ENCODE results near the gene GABRA1.

The GABRA1 gene

GRCh38 chr5:161847941-161848391 lies at the start of gene GABRA1:
TSS of gene GABRA1 (plus strand) at chr5:161848120. CDS start at chr5:161850811, 2,691 bp downstream.
- no peak for FAIRE-seq

DNA sequence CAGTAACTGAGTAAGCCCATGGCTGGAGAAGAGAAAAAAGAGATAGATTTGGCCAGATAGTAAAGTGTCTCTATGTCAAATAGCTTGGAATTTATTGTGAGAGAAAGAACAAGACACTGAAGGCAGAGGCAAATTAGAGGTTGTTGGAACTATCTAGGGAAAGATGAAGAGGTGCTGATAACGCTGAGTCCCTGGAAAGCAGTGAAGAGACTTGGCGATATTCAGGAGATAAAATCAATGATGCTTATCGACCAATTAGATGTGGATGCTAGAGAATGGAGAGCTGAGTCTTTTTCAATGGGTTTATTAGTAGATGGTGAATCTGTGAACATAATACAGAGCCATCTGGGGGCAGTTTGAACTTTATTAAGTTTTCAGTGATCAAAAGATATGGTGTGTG lies 48.6 kb upstream of the GABRA1 start:
- FAIRE-seq: no peak

GRCh38 chr5:161804263-161804662 lies 43.7 kb upstream of the GABRA1 start:
- no peak for FAIRE-seq

GRCh38 chr5:161846746-161847145 lies 1.2 kb upstream of the GABRA1 start:
- FAIRE-seq: no peak

DNA sequence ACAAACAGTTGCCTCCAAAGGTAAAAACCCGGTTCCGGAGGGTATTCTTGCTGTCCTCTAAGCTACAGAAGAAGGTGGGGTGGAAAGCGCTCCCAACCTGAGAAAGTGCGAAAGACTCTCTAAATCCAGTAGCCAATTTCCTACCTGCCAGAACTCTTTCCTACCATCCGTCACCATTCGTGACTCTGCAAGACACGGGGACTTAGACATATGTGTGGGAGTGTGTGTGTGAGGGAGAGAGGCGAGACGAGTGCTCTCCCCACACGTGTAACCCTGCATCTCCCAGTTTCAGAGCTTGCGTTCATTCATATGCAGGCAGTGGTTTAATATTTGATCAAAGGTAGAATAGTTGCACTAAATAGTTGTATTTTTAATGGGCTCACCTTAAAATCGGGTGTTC lies 473 bp upstream of the GABRA1 start:
- FAIRE-seq: no peak

DNA sequence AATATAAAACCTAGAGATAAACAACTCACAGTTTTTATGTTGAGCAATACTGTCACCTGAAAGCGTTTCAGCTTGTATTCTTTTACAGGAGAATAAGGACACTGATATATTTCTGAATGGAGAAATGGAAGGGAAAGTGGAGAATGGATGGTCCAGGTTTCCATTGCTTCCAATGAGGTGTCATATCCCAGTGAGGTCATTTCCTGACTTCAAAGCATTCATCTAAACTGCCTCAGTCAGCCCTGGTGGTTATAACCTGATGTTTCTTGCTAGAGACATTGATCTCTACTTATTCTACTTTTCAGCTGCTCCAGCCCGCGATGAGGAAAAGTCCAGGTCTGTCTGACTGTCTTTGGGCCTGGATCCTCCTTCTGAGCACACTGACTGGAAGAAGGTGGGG lies 2.6 kb downstream of the GABRA1 start:
- FAIRE-seq: no peak

DNA sequence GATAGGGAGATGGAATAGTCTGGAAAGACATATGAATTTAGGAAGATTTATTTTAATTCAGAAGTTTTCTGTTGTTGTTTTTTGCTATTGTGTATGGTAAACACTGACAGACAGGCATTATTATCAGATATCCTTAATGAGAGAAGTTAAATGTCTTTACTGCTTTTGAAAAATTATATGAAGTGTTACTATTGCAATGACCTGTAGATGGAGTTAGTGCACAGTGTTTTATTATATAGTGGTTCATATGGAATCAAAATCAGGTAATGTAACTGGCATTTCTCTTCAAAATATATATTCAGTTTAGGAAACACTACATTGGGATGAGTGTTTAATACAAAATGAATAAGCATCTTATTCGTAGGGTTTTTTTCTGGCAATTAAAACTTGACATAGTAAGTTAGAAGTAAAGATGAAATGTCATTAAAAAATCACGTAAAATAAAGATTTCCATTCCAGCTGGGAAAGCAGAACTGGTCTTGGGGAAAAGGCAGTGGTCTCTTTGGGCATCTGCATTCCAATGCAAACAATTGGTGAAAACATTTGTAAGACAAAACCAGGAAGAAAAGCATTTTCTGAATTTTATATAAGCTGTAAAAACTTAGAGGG lies 3.9 kb downstream of the GABRA1 start:
- FAIRE-seq: peak; percentile 62

DNA sequence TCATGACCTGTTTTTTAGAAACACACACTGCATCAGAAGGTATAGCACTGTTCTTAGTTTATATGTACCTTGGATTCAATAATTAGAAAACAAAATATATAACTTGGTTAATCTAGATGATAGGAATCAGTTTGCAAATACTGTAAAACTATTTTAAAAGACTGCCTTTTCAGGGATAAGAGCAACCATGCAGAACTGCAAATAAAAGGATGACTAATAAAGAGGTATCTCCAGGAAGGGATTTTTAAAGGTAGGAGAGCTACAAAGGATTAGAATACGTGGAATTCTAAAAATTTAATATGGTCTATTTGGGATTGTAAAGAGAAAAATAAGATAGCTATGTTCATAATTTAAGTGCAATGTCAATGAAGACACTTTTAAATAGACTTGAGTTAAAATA lies 9.4 kb downstream of the GABRA1 start:
- FAIRE-seq: no peak

DNA sequence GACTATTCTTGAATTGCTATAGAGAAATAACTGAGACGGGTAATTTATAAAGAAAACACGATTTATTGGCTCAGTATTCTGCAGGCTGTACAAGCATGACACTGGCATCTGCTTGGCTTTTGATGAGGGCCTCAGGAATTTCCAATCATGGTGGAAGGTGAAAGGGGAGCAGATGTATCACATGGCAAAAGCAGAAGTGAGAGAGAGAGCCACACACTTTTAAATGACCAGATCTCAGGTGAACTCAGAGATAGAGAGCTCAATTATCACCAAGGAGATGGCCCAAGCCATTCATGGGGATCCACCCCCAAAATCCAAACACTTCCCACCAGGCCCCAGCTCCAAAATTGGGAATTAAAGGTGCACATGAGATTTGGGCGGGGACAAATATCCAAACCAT lies 15.3 kb downstream of the GABRA1 start:
- FAIRE-seq: no peak

DNA sequence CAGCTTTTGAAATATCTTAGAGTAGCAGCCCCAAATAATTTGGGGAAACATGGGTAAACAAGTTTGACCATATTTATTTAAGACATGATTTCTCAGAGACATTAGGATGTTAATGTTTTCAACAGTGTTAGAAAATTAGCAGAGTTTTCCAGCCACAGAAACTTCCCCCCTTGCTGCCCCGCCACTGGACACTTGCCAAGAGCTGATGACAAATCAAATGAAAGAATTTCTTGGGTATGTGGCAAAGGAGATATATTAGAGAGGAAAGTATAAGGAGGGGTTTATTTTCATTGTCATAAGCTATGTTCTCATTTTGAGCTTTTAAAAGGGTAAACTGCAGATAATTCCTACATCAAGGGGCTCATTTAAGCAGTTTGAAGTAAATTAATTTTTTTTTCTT lies 15.9 kb downstream of the GABRA1 start:
- no peak for FAIRE-seq

GRCh38 chr5:161865510-161865909 lies 17.6 kb downstream of the GABRA1 start:
- no peak for FAIRE-seq

DNA sequence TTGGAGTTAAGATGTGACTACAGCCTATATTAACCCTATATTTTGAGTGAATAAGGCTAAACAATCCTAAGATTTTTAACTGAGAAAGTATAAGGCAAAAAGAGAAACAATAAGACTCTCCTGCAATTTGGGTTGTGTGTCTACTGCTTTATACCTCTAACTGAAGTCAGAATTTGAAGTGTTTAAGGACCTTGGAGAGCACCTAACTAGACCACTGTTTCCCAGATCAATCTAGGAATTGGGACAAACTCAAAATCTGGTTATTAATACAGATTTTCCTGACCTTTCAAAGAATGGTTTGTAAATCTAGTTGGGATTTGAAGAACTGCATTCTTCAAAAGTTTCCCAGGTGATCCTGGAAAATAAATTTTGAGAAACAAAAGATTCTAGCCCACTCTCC lies 42.1 kb downstream of the GABRA1 start:
- FAIRE-seq: no peak

GRCh38 chr5:161895514-161895913 lies 47.6 kb downstream of the GABRA1 start:
- FAIRE-seq: no peak

DNA sequence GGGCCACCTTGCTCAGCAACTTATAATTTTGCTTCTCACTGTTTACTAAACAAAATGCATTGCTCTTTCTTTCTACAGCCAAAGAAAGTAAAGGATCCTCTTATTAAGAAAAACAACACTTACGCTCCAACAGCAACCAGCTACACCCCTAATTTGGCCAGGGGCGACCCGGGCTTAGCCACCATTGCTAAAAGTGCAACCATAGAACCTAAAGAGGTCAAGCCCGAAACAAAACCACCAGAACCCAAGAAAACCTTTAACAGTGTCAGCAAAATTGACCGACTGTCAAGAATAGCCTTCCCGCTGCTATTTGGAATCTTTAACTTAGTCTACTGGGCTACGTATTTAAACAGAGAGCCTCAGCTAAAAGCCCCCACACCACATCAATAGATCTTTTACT lies 49.1 kb downstream of the GABRA1 start:
- FAIRE-seq: no peak

- no peak for FAIRE-seq
These were observed 51.7 kb downstream of the GABRA1 start for GRCh38 chr5:161899590-161899989.

DNA sequence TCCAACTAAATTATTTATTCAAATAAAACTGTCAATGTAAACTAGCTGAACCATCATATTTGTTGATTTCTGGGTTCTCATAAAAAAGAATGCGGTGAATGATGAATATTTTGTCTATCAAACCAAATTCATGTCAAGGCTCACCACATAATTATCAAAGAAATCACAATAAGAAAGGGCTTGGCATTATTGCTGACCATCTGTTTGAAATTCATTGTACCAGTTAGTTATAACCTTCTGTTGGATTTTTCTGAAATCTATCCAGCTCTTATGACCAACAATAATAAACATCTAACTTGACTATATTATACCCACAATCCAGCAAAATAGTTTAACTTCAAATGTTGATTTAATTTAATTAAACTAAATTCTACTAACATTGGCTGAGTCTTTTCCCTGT lies 53.1 kb downstream of the GABRA1 start:
- no peak for FAIRE-seq

DNA sequence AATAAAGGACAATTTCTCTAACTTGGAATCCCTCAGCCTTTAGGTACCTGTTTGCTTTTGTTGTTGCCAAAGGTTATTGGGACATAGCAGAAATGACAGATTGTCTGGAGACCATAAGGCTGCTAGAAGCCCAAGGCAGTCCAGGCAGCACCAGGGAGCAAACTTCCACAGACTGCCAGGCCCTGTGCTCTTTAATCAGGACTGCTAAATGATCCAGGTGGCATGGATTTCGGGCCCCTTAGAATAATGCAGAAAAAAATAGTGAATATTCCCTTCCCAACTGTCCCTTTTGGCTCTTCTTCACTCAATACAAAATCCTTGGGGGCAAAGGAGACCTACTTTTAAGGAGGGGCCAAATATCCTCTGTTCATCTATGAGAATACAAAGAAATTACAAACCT lies 73.9 kb downstream of the GABRA1 start:
- FAIRE-seq: no peak

DNA sequence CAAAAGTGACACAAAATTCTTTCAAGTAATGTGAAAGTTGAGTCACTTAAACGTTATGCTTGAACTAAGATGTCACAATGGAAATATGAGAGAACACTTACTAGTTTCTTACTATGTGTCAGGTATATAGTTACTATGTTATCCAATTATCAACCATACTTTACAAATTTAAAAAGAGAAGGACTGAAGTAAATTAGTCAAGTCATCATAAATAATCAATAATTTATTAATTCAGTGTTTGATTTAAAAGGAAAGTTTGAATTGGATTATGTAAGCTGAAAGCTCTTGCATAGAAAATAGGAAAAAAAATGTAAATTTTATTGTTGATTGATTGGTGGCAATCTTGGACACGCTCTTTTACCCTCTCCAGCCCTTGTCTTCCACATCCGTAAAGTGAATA lies 76.3 kb downstream of the GABRA1 start:
- no peak for FAIRE-seq

- no peak for FAIRE-seq
These were observed 78.0 kb downstream of the GABRA1 start for GRCh38 chr5:161925960-161926359.

DNA sequence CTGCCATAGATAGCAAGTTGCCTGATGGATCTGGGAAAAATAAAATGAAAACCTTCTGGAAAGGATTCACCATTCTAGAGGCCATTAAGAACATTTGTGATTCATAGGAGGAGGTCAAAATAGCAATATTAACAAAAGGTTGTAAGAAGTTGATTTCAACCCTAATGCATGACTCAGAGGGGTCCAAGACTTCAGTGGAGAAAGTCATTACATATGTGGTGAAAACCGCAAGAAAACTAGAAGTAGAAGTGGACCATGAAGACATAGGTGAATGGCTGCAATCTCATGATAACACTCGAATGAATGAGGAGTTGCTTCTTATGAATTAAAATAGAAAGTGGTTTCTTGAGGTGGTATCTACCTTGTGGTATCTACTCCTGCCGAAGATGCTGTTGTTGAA lies 86.6 kb downstream of the GABRA1 start:
- FAIRE-seq: no peak

DNA sequence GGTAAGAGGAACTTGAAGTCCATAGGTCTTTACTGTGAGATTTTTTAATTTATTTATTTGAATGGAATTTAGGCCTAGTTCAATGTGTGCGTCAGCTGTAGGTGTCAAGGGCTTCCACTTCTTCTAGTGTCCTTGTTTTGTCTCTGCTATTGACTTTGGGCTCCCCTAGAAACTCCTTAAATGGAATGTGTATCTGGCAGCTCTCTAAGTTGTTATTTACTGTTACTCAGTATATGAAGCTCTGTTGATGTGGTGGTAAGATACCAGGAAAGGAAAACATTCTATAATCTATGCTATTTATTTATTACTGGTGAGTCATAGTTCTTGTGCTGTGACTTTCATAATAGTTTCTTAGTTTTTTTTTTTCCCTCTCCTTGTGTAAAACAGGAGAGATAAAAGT lies 97.1 kb downstream of the GABRA1 start:
- FAIRE-seq: no peak

DNA sequence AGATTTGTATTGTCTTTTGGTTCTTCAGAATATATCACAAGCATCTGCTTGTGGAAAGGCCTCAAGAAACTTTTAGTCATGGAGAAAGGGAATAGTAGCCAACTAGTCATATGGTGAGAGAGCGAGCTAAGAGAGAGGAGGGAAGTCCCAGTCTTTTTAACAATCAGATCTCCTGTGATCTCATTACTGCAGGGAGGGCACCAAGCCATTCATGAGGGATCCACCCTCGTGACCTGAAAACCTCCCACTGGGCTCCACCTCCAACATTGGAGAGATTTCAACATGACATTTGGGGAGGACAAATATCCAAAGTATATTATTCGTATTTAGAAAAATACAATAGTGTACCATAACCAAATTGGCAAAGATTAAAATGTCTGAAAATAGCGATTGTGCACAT lies 99.0 kb downstream of the GABRA1 start:
- FAIRE-seq: no peak

Data from colon (tissue), 2 donors.